ENCODE data around the gene PRKCZ.

Gene PRKCZ

DNA sequence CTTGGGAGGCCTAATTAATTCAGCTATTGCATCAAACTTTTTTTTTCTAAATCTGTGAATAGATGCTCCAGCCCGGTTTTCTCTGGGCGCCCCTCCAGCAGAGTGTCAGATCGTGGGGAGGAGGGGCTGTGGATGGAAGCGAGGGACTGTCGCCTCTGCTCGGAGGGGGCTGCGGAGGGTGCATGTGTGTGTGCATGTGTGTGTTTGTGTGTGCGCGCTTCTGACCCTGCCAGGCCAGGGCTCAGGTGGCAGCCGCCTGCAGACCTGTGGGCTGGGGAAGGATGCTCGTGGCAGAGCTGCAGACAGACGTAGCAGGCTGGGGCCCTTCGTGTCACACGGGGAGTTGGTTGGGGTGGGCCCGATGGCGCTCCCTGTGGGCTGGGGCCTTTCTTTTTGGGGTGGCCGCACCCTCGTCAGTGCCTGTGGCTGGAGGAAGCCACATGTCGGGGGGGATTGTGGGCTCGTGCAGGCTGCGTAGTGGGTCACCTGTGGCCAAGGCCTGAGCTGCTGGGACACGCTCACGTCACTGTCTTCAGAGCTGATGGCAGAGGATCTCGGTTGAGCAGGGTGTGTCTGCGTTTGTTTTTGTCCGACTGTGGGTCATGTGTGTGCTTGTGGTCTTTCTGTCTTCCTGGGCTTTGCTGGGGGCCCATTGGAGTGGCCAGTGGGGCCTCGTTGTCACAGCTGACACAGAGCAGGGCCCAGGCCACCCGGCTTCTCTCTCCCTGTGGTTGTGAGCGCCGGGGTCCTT lies 180.7 kb downstream of the PRKCZ start:
- DNase-seq (ENCODE audit: low read depth in 1 of 2, low spot score in 1 of 2): peak in 1 of 2 experiments; percentile 17
- Histone ChIP-seq H3K4me3 (replicated peaks; ENCODE audit: insufficient read depth, low read length) (peak overlapping the region; percentile 67), H3K27me3 (ENCODE audit: insufficient read depth, poor library complexity, severe bottlenecking) (peaks cover 5% of the 10 kb centered on the region), H3K27ac (replicated peaks) (peak overlapping the region; percentile 78)
- TF ChIP-seq, protein P1, sequence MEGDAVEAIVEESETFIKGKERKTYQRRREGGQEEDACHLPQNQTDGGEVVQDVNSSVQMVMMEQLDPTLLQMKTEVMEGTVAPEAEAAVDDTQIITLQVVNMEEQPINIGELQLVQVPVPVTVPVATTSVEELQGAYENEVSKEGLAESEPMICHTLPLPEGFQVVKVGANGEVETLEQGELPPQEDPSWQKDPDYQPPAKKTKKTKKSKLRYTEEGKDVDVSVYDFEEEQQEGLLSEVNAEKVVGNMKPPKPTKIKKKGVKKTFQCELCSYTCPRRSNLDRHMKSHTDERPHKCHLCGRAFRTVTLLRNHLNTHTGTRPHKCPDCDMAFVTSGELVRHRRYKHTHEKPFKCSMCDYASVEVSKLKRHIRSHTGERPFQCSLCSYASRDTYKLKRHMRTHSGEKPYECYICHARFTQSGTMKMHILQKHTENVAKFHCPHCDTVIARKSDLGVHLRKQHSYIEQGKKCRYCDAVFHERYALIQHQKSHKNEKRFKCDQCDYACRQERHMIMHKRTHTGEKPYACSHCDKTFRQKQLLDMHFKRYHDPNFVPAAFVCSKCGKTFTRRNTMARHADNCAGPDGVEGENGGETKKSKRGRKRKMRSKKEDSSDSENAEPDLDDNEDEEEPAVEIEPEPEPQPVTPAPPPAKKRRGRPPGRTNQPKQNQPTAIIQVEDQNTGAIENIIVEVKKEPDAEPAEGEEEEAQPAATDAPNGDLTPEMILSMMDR (IDR thresholded peaks at IDR 0.05; ENCODE audit: insufficient read depth, low read length): no peak
- TF ChIP-seq, protein P2, sequence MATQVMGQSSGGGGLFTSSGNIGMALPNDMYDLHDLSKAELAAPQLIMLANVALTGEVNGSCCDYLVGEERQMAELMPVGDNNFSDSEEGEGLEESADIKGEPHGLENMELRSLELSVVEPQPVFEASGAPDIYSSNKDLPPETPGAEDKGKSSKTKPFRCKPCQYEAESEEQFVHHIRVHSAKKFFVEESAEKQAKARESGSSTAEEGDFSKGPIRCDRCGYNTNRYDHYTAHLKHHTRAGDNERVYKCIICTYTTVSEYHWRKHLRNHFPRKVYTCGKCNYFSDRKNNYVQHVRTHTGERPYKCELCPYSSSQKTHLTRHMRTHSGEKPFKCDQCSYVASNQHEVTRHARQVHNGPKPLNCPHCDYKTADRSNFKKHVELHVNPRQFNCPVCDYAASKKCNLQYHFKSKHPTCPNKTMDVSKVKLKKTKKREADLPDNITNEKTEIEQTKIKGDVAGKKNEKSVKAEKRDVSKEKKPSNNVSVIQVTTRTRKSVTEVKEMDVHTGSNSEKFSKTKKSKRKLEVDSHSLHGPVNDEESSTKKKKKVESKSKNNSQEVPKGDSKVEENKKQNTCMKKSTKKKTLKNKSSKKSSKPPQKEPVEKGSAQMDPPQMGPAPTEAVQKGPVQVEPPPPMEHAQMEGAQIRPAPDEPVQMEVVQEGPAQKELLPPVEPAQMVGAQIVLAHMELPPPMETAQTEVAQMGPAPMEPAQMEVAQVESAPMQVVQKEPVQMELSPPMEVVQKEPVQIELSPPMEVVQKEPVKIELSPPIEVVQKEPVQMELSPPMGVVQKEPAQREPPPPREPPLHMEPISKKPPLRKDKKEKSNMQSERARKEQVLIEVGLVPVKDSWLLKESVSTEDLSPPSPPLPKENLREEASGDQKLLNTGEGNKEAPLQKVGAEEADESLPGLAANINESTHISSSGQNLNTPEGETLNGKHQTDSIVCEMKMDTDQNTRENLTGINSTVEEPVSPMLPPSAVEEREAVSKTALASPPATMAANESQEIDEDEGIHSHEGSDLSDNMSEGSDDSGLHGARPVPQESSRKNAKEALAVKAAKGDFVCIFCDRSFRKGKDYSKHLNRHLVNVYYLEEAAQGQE (IDR thresholded peaks at IDR 0.05; ENCODE audit: insufficient replicate concordance, low read depth): no peak

DNA sequence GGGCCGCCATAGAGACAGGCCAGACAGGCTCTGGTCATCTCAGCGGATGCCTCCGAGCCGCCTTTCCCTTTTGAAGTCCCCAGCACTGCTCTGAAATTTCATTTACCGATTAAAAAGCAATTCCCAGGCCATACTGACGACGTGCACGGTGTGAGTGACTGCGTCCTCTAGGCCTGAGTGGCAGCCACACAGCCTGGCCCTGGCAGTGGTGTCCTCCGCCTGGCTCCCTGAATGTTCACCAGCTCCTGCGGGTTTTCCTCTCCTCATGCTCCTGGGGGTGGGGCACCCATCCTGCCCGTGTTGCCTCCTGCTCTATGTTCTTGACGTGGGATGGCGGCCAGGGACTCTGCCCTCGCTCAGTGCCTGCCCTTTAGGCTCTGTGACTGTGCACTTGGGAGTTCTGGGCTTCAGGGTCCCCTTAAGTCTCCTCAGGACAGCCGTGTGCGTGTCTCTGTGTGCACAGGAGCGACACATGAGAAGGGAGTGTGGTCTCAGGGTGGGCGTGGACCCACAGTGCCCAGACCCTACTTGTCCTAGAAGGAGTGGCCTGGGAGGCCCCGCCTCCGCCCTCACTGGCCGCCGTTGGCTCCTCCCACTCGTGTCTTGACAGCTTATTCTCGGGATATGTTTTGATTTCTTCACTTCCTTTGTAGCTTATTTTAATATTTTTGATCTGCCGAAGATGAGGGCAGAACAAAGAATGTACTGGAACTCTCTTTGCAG lies 181.5 kb downstream of the PRKCZ start:
- peak overlapping the region; percentile 78 for H3K27ac ChIP-seq (replicated peaks)
- peak; percentile 73 to 79 for DNase-seq (ENCODE audit: low read depth in 1 of 2, low spot score in 1 of 2)
- H3K27me3 ChIP-seq (ENCODE audit: insufficient read depth, poor library complexity, severe bottlenecking): peaks cover 2% of the 10 kb centered on the region
- no peak for TF ChIP-seq GABPA (IDR thresholded peaks at IDR 0.05; ENCODE audit: low read depth)
- peak; percentile 33; the same call in 1 of the 2 replicates for TF ChIP-seq SPI1 (IDR thresholded peaks at IDR 0.05; ENCODE audit: borderline replicate concordance, low read depth)
- peak overlapping the region; percentile 67 for H3K4me3 ChIP-seq (replicated peaks; ENCODE audit: insufficient read depth, low read length)

DNA sequence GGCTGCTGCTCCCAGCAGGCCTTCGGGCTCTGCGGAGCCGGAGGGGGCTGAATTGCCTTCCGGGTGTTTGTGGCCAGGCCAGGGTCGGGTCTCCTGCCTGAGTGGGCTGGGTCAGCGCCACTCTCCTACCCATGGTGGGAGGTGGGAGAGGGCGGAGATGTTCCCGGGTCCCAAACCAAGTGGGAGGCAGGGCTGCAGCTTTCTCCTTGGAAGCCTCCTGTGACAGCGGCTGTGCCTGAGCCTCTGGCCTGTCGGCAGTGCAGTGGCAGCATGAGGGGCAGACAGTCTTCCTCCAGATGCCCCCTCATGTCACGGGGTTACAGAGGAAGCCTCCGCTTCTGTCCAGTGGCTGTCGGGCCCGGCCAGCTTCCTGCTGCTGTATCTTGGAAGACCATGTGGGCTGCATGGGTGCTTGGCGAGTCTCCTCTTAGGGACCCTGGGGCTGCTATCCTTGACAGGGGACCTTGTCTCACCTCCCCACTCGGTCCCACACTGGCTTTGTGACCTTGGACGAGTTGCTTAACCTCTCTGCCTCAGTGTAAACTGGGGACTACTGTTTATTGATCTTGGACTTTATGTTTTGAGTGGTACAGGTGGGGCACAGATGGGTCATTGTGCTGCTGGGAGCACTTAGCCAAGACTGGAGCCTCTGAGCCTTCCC lies 182.2 kb downstream of the PRKCZ start:
- no peak for TF ChIP-seq GABPA (IDR thresholded peaks at IDR 0.05; ENCODE audit: low read depth)
- TF ChIP-seq, protein P1 (IDR thresholded peaks at IDR 0.05; ENCODE audit: insufficient read depth, low read length): no peak
- no peak for TF ChIP-seq SPI1 (IDR thresholded peaks at IDR 0.05; ENCODE audit: borderline replicate concordance, low read depth)
- no peak for TF ChIP-seq POLR2AphosphoS5 (IDR thresholded peaks at IDR 0.05; ENCODE audit: low read depth)
- TF ChIP-seq, protein P2 (IDR thresholded peaks at IDR 0.05; ENCODE audit: insufficient replicate concordance, low read depth): no peak
- Histone ChIP-seq H3K27me3 (ENCODE audit: insufficient read depth, poor library complexity, severe bottlenecking) (no peaks in the 10 kb centered on the region), H3K27ac (replicated peaks) (peak overlapping the region; percentile 78), H3K4me3 (replicated peaks; ENCODE audit: insufficient read depth, low read length) (peak overlapping the region; percentile 67)
- no peak for DNase-seq (ENCODE audit: low read depth in 1 of 2, low spot score in 1 of 2)

DNA sequence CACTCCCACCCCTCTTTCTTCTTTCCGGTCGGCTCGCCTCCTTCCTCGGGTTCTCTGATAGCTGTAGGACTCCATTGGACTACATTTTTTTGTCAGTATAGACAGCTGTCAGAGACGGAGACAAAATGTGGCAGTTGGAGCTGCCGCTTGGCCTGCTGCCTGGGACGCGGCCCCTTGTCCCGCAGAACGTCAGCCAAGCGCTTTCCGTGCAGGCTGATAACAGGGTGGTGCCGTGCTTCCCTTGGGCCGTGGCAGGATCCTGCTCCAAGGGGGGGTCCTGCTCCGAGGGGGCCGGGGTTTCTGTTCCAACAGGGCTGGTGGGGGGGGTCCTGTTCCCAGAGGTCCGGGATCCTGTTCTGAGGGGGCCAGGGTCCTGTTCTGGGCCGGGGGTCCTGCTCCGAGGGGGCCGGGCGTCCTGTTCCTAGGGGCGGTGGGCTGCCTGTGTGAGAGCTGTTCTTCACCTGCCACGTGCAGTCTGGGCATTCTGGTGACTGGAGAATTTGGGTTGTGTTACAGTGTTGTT lies 182.8 kb downstream of the PRKCZ start:
- TF ChIP-seq GABPA (IDR thresholded peaks at IDR 0.05; ENCODE audit: low read depth) (no peak), SPI1 (IDR thresholded peaks at IDR 0.05; ENCODE audit: borderline replicate concordance, low read depth) (no peak), POLR2AphosphoS5 (IDR thresholded peaks at IDR 0.05; ENCODE audit: low read depth) (no peak)
- TF ChIP-seq, protein P1 (IDR thresholded peaks at IDR 0.05; ENCODE audit: insufficient read depth, low read length): no peak
- TF ChIP-seq, protein P2 (IDR thresholded peaks at IDR 0.05; ENCODE audit: insufficient replicate concordance, low read depth): no peak
- Histone ChIP-seq H3K27ac (replicated peaks) (peak overlapping the region; percentile 78), H3K4me3 (replicated peaks; ENCODE audit: insufficient read depth, low read length) (peak overlapping the region; percentile 67), H3K27me3 (ENCODE audit: insufficient read depth, poor library complexity, severe bottlenecking) (no peaks in the 10 kb centered on the region)
- peak in 1 of 2 experiments; percentile 24 for DNase-seq (ENCODE audit: low read depth in 1 of 2, low spot score in 1 of 2)

All from HL-60 (cell line).